Breast epithelium (tissue), 4 donors: ENCODE data around the gene OR10H5. TPM values are rescaled to one million over a fixed set of nuclear protein-coding genes. Genes with fewer than 3 reads are reported as not detected.
"Not testable (repeated sequence)": the region's sequence is repeated elsewhere in the genome, so short reads cannot be mapped to it uniquely, and the experiment has no call there.

Experiments
- DNase-seq, 2 donors: peaks; one replicate each; pipeline ENCODE4 v3.0.0-alpha.2; 2019; ENCODE audit warnings: low spot score in 2 of 2
- H3K27ac ChIP-seq, 2 donors: fragments of 200-600 bp; sonication (generic) in 1 of 2; one replicate each; pipeline ENCODE4 v1.5.1; 2016 to 2019; ENCODE audit warnings: mild to moderate bottlenecking in 1 of 2
- H3K27me3 ChIP-seq, 2 donors: fragments of 200-600 bp; sonication (generic) in 1 of 2; one replicate each; pipeline versions ENCODE4 v1.5.1 to v1.6.0; 2017 to 2019; ENCODE audit warnings: control low read depth in 1 of 2, mild to moderate bottlenecking in 1 of 2
- H3K36me3 ChIP-seq: fragments of 200-600 bp; one replicate; pipeline ENCODE4 v1.5.1; 2019
- H3K4me1 ChIP-seq, 2 donors: fragments of 200-600 bp; sonication (generic); one replicate each; pipeline ENCODE4 v1.5.1; 2016 to 2019; ENCODE audit warnings: control low read depth in 1 of 2
- H3K4me3 ChIP-seq, 3 donors: fragments of 200-600 bp; sonication (generic); 1 replicate in 2 of 3; 2 replicates in 1 of 3; pipeline ENCODE4 v1.5.1; 2016 to 2019; ENCODE audit warnings: mild to moderate bottlenecking in 3 of 3, moderate library complexity in 2 of 3
- H3K9me3 ChIP-seq, 2 donors: fragments of 200-600 bp; sonication (generic) in 1 of 2; one replicate each; pipeline ENCODE4 v1.5.1; 2016 to 2019; ENCODE audit warnings: control low read depth in 1 of 2
- CTCF ChIP-seq, 3 donors: fragments of 450-650 bp; IDR thresholded peaks; one replicate each; pipeline ENCODE4 v1.5.1; 2016 to 2017; ENCODE audit warnings: antibody characterized with exemption in 3 of 3, mild to moderate bottlenecking in 3 of 3, moderate library complexity in 3 of 3
- POLR2A ChIP-seq: fragments of 450-650 bp; IDR thresholded peaks from one replicate; pipeline ENCODE4 v1.6.1; 2016; ENCODE audit warnings: antibody characterized with exemption, mild to moderate bottlenecking, moderate library complexity
- POLR2AphosphoS5 ChIP-seq, 3 donors: sonication (generic); formaldehyde crosslinking; IDR thresholded peaks; one replicate each; pipeline ENCODE4 v1.6.1; 2017; ENCODE audit warnings: antibody characterized with exemption in 3 of 3
- intact Hi-C: fragments of 100-400 bp; cut with DNase I; formaldehyde crosslinking; loops from one replicate; pipeline ENCODE4 v1.15.1; 2023; ENCODE audit warnings: low total_unique reads
- total RNA-seq, 3 donors: library from RNA; depleted of rRNA; stranded (reverse); fragments of >200 nt; gene quantifications; one replicate each; pipeline ENCODE4 v1.1.0, GENCODE V29; 2016

The OR10H5 gene
- total RNA-seq, 3 donors from 2014 or later: not detected

GRCh38 chr19:15838351-15838750, 50.9 kb downstream of the OR10H5 start:
- DNase-seq: no peak
- intact Hi-C loops: no loop called here
- TF ChIP-seq POLR2A (no peak), POLR2AphosphoS5 (IDR thresholded peaks at IDR 0.05) (no peak), CTCF (IDR thresholded peaks at IDR 0.05) (no peak)
- no peaks in the 10 kb centered on the region for H3K9me3 ChIP-seq
- no peaks in the 10 kb centered on the region for H3K4me1 ChIP-seq
- peak overlapping the region in 1 of 2 donors; percentile 100 for H3K27ac ChIP-seq
- no peaks in the 10 kb centered on the region for H3K36me3 ChIP-seq
- H3K27me3 ChIP-seq: no peaks in the 10 kb centered on the region
- no peak overlapping the region for H3K4me3 ChIP-seq

DNA sequence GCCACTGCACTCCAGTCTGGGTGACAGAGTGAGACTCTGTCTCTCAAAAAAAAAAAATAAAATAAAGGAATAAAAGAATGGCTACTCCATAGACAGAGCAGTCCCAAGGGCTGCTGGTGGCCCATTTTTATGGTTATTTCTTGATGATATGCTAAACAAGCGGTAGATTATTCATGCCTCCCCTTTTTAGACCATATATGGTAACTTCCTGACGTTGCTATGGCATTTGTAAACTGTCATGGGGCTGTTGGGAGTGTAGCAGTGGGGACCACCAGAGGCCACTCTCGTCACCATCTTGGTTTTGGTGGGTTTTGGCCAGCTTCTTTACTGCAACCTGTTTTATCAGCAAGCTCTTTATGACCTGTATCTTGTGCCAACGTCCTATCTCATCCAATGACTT, 52.4 kb downstream of the OR10H5 start:
- H3K4me3 ChIP-seq, H3K4me1 ChIP-seq, H3K27ac ChIP-seq, H3K36me3 ChIP-seq, H3K9me3 ChIP-seq, H3K27me3 ChIP-seq, intact Hi-C loops, DNase-seq: not testable (repeated sequence)

DNA sequence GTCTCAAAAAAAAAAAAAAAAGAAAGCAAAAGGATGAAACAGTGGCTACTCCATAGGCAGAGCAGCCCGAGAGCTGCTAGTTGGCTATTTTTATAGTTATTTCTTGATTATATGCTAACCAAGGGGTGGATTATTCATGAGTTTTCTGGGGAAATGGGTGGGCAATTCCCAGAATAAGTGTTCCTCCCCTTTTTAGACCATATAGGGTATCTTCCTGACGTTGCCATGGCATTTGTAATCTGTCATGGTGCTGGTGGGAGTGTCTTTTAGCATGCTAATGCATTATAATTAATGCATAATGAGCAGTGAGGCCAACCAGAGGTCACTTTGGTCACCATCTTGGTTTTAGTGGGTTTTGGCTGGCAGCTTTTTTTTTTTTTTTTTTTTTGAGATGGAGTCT, 53.4 kb downstream of the OR10H5 start:
- Histone ChIP-seq H3K4me1 (no peaks in the 10 kb centered on the region), H3K27ac (no peak overlapping the region), H3K27me3 (no peaks in the 10 kb centered on the region), H3K4me3 (no peak overlapping the region), H3K36me3 (no peaks in the 10 kb centered on the region), H3K9me3 (no peaks in the 10 kb centered on the region)
- DNase-seq: no peak
- intact Hi-C loops: no loop called here
- TF ChIP-seq POLR2A: no peak
- no peak for TF ChIP-seq CTCF (IDR thresholded peaks at IDR 0.05)
- no peak for TF ChIP-seq POLR2AphosphoS5 (IDR thresholded peaks at IDR 0.05)

GRCh38 chr19:15841875-15842569, 54.6 kb downstream of the OR10H5 start:
- H3K4me1 ChIP-seq: no peaks in the 10 kb centered on the region
- no peaks in the 10 kb centered on the region for H3K9me3 ChIP-seq
- H3K27ac ChIP-seq: no peak overlapping the region
- no peaks in the 10 kb centered on the region for H3K36me3 ChIP-seq
- no peak overlapping the region for H3K4me3 ChIP-seq
- no peak for DNase-seq
- intact Hi-C loops: no loop called here
- H3K27me3 ChIP-seq: no peaks in the 10 kb centered on the region
- no peak for TF ChIP-seq POLR2A
- no peak for TF ChIP-seq CTCF (IDR thresholded peaks at IDR 0.05)
- TF ChIP-seq POLR2AphosphoS5 (IDR thresholded peaks at IDR 0.05): no peak

DNA sequence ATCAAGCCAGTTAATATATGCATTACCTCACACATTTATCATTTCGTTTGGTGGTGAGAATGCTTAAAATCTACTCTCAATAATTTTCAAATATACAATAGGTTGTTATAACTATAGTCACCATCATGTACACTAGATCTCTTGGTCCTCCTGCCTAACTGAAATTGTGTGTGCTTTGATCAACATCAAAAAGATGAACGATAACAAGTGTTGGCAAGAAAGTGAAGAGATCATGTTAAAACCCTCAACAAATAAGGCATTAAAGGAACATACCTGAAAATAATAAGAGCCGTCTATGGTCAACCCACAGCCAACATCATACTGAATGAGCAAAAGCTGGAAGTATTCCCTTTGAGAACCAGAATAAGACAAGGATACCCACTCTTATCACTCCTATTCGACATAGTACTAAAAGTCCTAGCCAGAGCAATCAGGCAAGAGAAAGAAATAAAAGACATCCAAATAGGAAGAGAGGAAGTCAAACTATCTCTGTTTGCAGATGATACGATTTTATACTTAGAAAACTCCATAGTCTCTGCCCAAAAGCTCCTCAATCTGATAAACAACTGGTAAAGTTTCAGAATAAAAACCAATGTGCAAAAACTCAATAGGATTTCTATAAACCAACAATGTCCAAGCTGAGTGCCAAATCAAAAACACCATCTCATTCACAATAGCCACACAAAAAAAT, 55.9 kb downstream of the OR10H5 start:
- intact Hi-C loops: no loop called here
- H3K4me1 ChIP-seq: no peaks in the 10 kb centered on the region
- H3K27ac ChIP-seq: no peak overlapping the region
- no peaks in the 10 kb centered on the region for H3K9me3 ChIP-seq
- H3K27me3 ChIP-seq: no peaks in the 10 kb centered on the region
- H3K36me3 ChIP-seq: no peaks in the 10 kb centered on the region
- TF ChIP-seq POLR2AphosphoS5 (IDR thresholded peaks at IDR 0.05) (no peak), CTCF (IDR thresholded peaks at IDR 0.05) (no peak), POLR2A (no peak)
- H3K4me3 ChIP-seq: no peak overlapping the region
- DNase-seq: no peak

DNA sequence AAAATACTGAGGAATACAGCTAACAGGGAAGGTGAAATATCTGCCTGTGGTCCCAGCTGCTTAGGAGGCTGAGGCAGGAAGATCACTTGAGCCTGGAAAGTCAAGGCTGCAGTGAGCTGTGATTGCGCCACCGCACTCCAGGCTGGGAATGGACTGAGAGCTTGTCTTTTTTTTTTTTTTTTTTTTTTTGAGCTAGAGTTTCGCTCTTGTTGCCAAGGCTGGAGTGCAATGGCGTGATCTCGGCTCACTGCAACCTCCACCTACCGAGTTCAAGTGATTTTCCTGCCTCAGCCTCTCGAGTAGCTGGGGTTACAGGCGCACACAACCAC, 56.4 kb downstream of the OR10H5 start:
- peak in 1 of 2 donors; percentile 65 for DNase-seq
- H3K4me3 ChIP-seq, H3K36me3 ChIP-seq, H3K4me1 ChIP-seq, H3K27ac ChIP-seq, H3K27me3 ChIP-seq, intact Hi-C loops, H3K9me3 ChIP-seq: not testable (repeated sequence)
